AG09319 (cell line): ENCODE data around the gene CHN2.

Experiments
- DNase-seq: peaks from one replicate; pipeline ENCODE4 v3.0.0-alpha.2; 2010; ENCODE audit warnings: low read depth; ENCODE audit errors: extremely low read depth
- CTCF ChIP-seq: IDR thresholded peaks from 2 replicates; pipeline ENCODE4 v1.5.1; 2011; ENCODE audit warnings: low read depth, mild to moderate bottlenecking, inconsistent platforms, low read length, moderate library complexity

Gene CHN2

GRCh38 chr7:29150856-29151255 is 43.7 kb upstream of the CHN2 start:
- no peak for DNase-seq

DNA sequence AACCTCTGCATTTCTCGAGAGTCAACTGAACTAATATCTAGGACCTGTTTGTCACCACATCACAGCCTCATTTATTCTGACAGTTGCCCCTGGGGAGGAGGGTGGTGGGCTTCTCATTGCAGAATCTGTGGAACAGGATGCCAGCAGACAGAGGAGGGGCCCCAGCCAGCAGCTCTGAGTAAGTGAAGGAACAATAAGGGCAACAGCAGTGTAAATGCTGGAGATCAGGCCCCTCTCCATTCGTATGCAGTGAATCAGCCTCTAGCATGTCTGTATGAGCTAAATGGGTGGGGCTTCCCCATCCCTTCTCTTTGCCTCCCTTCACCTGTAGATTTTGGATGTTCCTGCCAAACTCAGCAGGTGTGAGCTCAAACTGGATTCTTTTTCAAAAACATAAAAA is 40.5 kb upstream of the CHN2 start:
- no peak for DNase-seq
- TF ChIP-seq CTCF = no peak

More at GRCh38 chr7:29150856-29151255, 43.7 kb upstream of the CHN2 start:
- TF ChIP-seq CTCF = no peak

GRCh38 chr7:29156907-29157452 is 37.6 kb upstream of the CHN2 start:
- TF ChIP-seq CTCF = no peak
- DNase-seq = no peak

DNA sequence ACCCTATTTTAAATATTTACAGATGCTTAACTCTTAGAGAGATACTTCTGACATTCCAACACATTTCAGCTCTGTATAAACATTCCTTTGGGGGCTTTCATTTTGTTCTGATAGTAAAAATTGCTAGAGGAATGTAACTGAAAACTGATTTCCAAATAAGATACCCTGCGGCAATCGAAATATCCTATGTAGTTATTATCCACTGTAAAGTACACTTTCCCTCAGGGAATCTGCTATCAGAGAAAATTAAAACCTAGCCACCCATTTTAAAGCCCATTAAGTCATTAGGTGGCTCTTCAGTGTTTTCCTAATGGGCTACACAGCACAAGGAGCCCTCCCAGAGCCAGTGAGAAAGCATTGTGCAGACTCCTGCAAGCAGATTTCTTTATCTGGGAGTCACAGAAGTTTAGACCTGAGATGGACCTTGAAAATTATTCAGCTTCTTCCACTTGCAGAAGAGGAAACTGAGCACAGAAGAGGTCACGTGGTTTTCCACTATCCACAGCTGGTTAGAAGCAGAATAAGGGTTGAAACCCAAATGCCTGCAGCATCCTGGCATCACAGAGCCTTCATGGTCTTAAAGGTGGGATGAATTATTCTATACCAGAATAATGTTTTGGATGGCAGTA is 35.7 kb upstream of the CHN2 start:
- no peak for DNase-seq
- TF ChIP-seq CTCF = no peak

DNA sequence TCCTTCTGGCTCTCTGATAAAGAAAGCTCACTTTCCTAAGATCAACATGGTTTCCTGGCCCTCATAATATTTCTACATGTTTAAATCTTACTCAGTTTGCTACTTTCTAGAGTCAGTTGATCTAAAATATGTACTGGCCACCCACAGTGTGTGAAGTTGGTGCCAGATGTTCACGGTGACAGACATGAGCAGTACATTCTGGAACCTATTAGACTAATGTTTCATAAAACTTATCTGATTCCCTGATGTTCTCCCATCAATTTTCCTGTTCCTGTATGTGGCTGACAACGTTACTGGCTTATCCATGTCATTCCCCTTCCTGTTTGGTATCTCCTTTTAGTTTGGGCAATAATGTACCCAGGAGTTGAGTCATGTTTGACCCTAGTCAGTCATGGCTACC is 34.5 kb upstream of the CHN2 start:
- TF ChIP-seq CTCF = no peak
- no peak for DNase-seq

- DNase-seq = no peak
- no peak for TF ChIP-seq CTCF
Measured at GRCh38 chr7:29161231-29161630, 33.3 kb upstream of the CHN2 start.

DNA sequence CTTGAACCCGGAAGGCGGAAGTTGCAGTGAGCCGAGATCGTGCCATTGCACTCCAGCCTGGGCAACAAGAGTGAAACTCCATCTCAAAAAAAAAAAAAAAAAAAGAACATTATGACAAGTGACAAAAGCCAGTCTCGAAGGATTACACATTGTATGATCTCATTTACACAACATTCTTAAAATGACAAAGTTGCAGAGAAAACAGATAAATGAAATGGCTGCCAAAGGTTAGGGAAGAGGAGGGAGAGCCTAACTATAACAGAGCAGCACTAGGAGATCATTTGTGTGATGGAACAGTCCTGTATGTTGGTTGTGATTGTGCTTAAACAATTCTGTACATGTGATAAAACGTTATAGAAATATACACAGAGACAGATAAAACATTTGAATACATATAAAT is 32.0 kb upstream of the CHN2 start:
- TF ChIP-seq CTCF = no peak
- no peak for DNase-seq
